Upper lobe of left lung (tissue), 6 donors: ENCODE data around the gene CCN6. TPM values are rescaled to one million over a fixed set of nuclear protein-coding genes. Genes with fewer than 3 reads are reported as not detected.
"Not testable (repeated sequence)": the region's sequence is repeated elsewhere in the genome, so short reads cannot be mapped to it uniquely, and the experiment has no call there.

ENCODE experiments used
- ATAC-seq, 2 donors: fragments of 200-7000 bp; cut with Tn5 transposase; one replicate each; pipeline ENCODE4 v1.9.1; 2022; ENCODE audit warnings: mild to moderate bottlenecking in 2 of 2, moderate library complexity in 2 of 2; ENCODE audit not compliant: low FRiP score in 2 of 2
- DNase-seq, 2 donors: peaks; one replicate each; pipeline ENCODE4 v3.0.0-alpha.2; 2019 to 2020
- H3K27ac ChIP-seq, 4 donors: fragments of 200-600 bp; sonication (generic); one replicate each; pipeline ENCODE4 v1.5.1; 2016 to 2019
- H3K27me3 ChIP-seq, 4 donors: fragments of 200-600 bp; sonication (generic); one replicate each; pipeline ENCODE4 v1.5.1; 2017 to 2019
- H3K36me3 ChIP-seq, 4 donors: fragments of 200-600 bp; sonication (generic); one replicate each; pipeline ENCODE4 v1.5.1; 2016 to 2019
- H3K4me1 ChIP-seq, 4 donors: fragments of 200-600 bp; sonication (generic); one replicate each; pipeline ENCODE4 v1.5.1; 2018 to 2019
- H3K4me3 ChIP-seq, 4 donors: fragments of 200-600 bp; sonication (generic); one replicate each; pipeline ENCODE4 v1.5.1; 2017 to 2019; ENCODE audit warnings: mild to moderate bottlenecking in 2 of 4, moderate library complexity in 1 of 4
- H3K9me3 ChIP-seq, 4 donors: fragments of 200-600 bp; sonication (generic); one replicate each; pipeline ENCODE4 v1.5.1; 2018 to 2019
- CTCF ChIP-seq, 6 experiments: fragments of 450-650 bp in 4 of 6; fragments of 200-600 bp in 2 of 6; sonication (generic) in 2 of 6; IDR thresholded peaks; one replicate each; pipeline ENCODE4 v1.5.1; 2016 to 2019; ENCODE audit warnings: antibody characterized with exemption in 6 of 6
- EP300 ChIP-seq, 4 donors: sonication (generic); formaldehyde crosslinking; IDR thresholded peaks; one replicate each; pipeline ENCODE4 v1.5.1; 2017; ENCODE audit warnings: antibody characterized with exemption in 4 of 4, control low read depth in 2 of 4
- POLR2A ChIP-seq, 4 donors: fragments of 450-650 bp; IDR thresholded peaks; one replicate each; pipeline ENCODE4 v1.5.1; 2016 to 2017; ENCODE audit warnings: antibody characterized with exemption in 4 of 4, mild to moderate bottlenecking in 2 of 4
- POLR2AphosphoS5 ChIP-seq, 2 donors: sonication (generic); formaldehyde crosslinking; IDR thresholded peaks; one replicate each; pipeline ENCODE4 v1.5.1; 2017; ENCODE audit warnings: antibody characterized with exemption in 2 of 2
- WGBS, 2 donors: methylation state at CpG; one replicate each; pipeline ENCODE4 v1.1.5; 2017 to 2018; 5-methylcytosine and 5-hydroxymethylcytosine counted together
- total RNA-seq, 6 donors: library from RNA; depleted of rRNA in 4 of 6; stranded (reverse); fragments of >200 nt in 4 of 6; gene quantifications; one replicate each; pipeline versions ENCODE4 v1.1.0 to v1.2.1, GENCODE V29; 2016 to 2021
- donor health status: DM: no; HTN: no; CAD: no; lungs with moderate emphysema.
- donor health status: DM: no; HTN: yes; CAD: no; lungs with severe emphysema.

The CCN6 gene
- total RNA-seq, 6 donors from 2014 or later, result not detected

GRCh38 chr6:112043032-112044007 is 10.6 kb upstream of the CCN6 start:
- Histone ChIP-seq H3K4me1 (peaks cover 0 to 14% (median 2%) of the 10 kb centered on the region in 4 donors), H3K9me3 (no peaks in the 10 kb centered on the region), H3K27me3 (no peaks in the 10 kb centered on the region), H3K4me3 (peak overlapping the region; percentile 57 to 72 (median 64)), H3K27ac (peak overlapping the region; percentile 56 to 90 (median 84)), H3K36me3 (no peaks in the 10 kb centered on the region)
- ATAC-seq (peak; percentile 95 to 98), DNase-seq (peak; percentile 87 to 94)
- TF ChIP-seq POLR2AphosphoS5 (IDR thresholded peaks at IDR 0.05) (peak in 1 of 2 donors; percentile 43), EP300 (IDR thresholded peaks at IDR 0.05) (no peak), POLR2A (IDR thresholded peaks at IDR 0.05) (peak in 1 of 4 donors; percentile 32), CTCF (IDR thresholded peaks at IDR 0.05) (peak; percentile 78 to 96 (median 88))
- WGBS, 2 donors, result 0 to 1% methylated on average over 31 to 36 of the region's 36 CpGs

DNA sequence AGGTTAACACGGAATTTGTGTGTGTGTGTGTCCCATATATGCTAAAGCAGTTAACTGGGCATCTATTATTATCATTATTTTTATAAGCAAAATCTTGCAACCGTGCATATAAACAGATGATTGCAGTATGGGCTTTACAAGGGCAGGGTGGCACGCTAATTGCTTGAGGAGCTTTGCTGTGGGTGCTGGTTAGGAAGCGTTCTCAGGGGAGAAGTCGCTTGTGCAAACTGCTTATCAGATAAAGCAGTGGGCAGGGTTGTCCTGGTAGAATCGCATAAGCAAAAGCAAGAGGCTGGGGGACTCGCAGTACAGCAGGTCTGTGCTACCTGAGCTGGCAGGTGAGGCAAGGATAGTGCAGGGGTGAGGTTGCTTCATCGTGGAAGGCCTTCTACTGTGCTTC is 9.7 kb upstream of the CCN6 start:
- Histone ChIP-seq H3K27me3 (no peaks in the 10 kb centered on the region), H3K9me3 (no peaks in the 10 kb centered on the region), H3K36me3 (no peaks in the 10 kb centered on the region), H3K27ac (peak overlapping the region in 1 of 4 donors; percentile 90), H3K4me3 (no peak overlapping the region), H3K4me1 (peaks cover 0 to 14% (median 0%) of the 10 kb centered on the region in 4 donors)
- DNase-seq (no peak), ATAC-seq (no peak)
- WGBS, 2 donors, result 65 to 68% methylated on average over 8 of the region's 8 CpGs
- TF ChIP-seq CTCF (IDR thresholded peaks at IDR 0.05) (no peak), POLR2A (IDR thresholded peaks at IDR 0.05) (no peak), EP300 (IDR thresholded peaks at IDR 0.05) (no peak), POLR2AphosphoS5 (IDR thresholded peaks at IDR 0.05) (no peak)

- H3K4me3 ChIP-seq, result no peak overlapping the region
- no peak overlapping the region for H3K27ac ChIP-seq
- H3K9me3 ChIP-seq, result no peaks in the 10 kb centered on the region
- no peak for ATAC-seq
- H3K36me3 ChIP-seq, result no peaks in the 10 kb centered on the region
- TF ChIP-seq POLR2A (IDR thresholded peaks at IDR 0.05) (no peak), EP300 (IDR thresholded peaks at IDR 0.05) (no peak), CTCF (IDR thresholded peaks at IDR 0.05) (no peak), POLR2AphosphoS5 (IDR thresholded peaks at IDR 0.05) (no peak)
- WGBS, 2 donors, result 83 to 88% methylated on average over 3 of the region's 3 CpGs
- peaks cover 0 to 14% (median 0%) of the 10 kb centered on the region in 4 donors for H3K4me1 ChIP-seq
- DNase-seq, result no peak
- no peaks in the 10 kb centered on the region for H3K27me3 ChIP-seq
Observed at GRCh38 chr6:112044856-112045255, 9.0 kb upstream of the CCN6 start.

- WGBS, 2 donors, result 94 to 97% methylated on average over 18 to 22 of the region's 25 CpGs
- not testable (repeated sequence) for H3K4me1 ChIP-seq, H3K9me3 ChIP-seq, H3K4me3 ChIP-seq, H3K27ac ChIP-seq, H3K27me3 ChIP-seq, ATAC-seq, H3K36me3 ChIP-seq
- DNase-seq, result peak in 1 of 2 donors; percentile 61
Observed at GRCh38 chr6:112047523-112047922, 6.4 kb upstream of the CCN6 start.

- no peaks in the 10 kb centered on the region for H3K27me3 ChIP-seq
- WGBS, 2 donors, result 91 to 97% methylated on average over 5 to 6 of the region's 6 CpGs
- ATAC-seq (no peak), DNase-seq (no peak)
- H3K9me3 ChIP-seq, result no peaks in the 10 kb centered on the region
- no peaks in the 10 kb centered on the region for H3K4me1 ChIP-seq
- no peak overlapping the region for H3K4me3 ChIP-seq
- no peak overlapping the region for H3K27ac ChIP-seq
- no peak for TF ChIP-seq CTCF (IDR thresholded peaks at IDR 0.05)
- no peak for TF ChIP-seq POLR2AphosphoS5 (IDR thresholded peaks at IDR 0.05)
- no peak for TF ChIP-seq EP300 (IDR thresholded peaks at IDR 0.05)
- no peak for TF ChIP-seq POLR2A (IDR thresholded peaks at IDR 0.05)
- no peaks in the 10 kb centered on the region for H3K36me3 ChIP-seq
Observed at GRCh38 chr6:112049026-112049799, 4.7 kb upstream of the CCN6 start.
